ENCODE data around the gene ZNF213. TPM values are rescaled to one million over a fixed set of nuclear protein-coding genes. Genes with fewer than 3 reads are reported as not detected.

Gene ZNF213
- total RNA-seq, 1 donor from 2014 or later: 25.3 TPM

- no peak for DNase-seq (ENCODE audit: low spot score in 2 of 2)
- peaks cover 44% of the 10 kb centered on the region for H3K27me3 ChIP-seq
- intact Hi-C loops (cut with DNase I): no loop called here
- H3K27ac ChIP-seq: no peak overlapping the region
- no peaks in the 10 kb centered on the region for H3K9me3 ChIP-seq
- no peaks in the 10 kb centered on the region for H3K36me3 ChIP-seq
- TF ChIP-seq CTCF (IDR thresholded peaks at IDR 0.05): no peak
- H3K4me1 ChIP-seq: peaks cover 0 to 4% of the 10 kb centered on the region in 2 donors
- H3K4me3 ChIP-seq: no peak overlapping the region
Measured at GRCh38 chr16:3189869-3190268, 55.0 kb downstream of the ZNF213 start.

- no peak overlapping the region for H3K27ac ChIP-seq
- intact Hi-C loops (cut with DNase I): no loop called here
- H3K27me3 ChIP-seq: peaks cover 44% of the 10 kb centered on the region
- no peak overlapping the region for H3K4me3 ChIP-seq
- H3K36me3 ChIP-seq: no peaks in the 10 kb centered on the region
- peaks cover 0 to 4% of the 10 kb centered on the region in 2 donors for H3K4me1 ChIP-seq
- no peak for DNase-seq (ENCODE audit: low spot score in 2 of 2)
- no peak for TF ChIP-seq CTCF (IDR thresholded peaks at IDR 0.05)
- H3K9me3 ChIP-seq: no peaks in the 10 kb centered on the region
Measured at GRCh38 chr16:3190949-3191353, 56.1 kb downstream of the ZNF213 start.

Other genes with a start within 250 kb of the ZNF213 start
- gene FLYWCH1, start 223.1 kb upstream of the ZNF213 start, total RNA-seq: 74.3 TPM
- not detected for gene KREMEN2, start 170.8 kb upstream of the ZNF213 start, total RNA-seq
- 9.2 TPM for gene PAQR4, start 165.7 kb upstream of the ZNF213 start, total RNA-seq
- gene PKMYT1, start 154.6 kb upstream of the ZNF213 start, total RNA-seq: not detected
- not detected for gene CLDN9, start 122.1 kb upstream of the ZNF213 start, total RNA-seq
- not detected for gene CLDN6, start 116.8 kb upstream of the ZNF213 start, total RNA-seq
- gene TNFRSF12A, start 114.7 kb upstream of the ZNF213 start, total RNA-seq: 914 TPM
- 50.8 TPM for gene HCFC1R1, start 111.1 kb upstream of the ZNF213 start, total RNA-seq
- 32.6 TPM for gene THOC6, start 111.0 kb upstream of the ZNF213 start, total RNA-seq
- not detected for gene BICDL2, start 98.1 kb upstream of the ZNF213 start, total RNA-seq
- 0.21 TPM for gene MMP25, start 88.5 kb upstream of the ZNF213 start, total RNA-seq
- 139 TPM for gene IL32, start 69.4 kb upstream of the ZNF213 start, total RNA-seq
- not detected for gene ZSCAN10, start 35.7 kb upstream of the ZNF213 start, total RNA-seq
- gene ZNF205, start 22.4 kb upstream of the ZNF213 start, total RNA-seq: 49.8 TPM
- not detected for gene OR1F1, start 53.2 kb downstream of the ZNF213 start, total RNA-seq
- gene ZNF200, start 100.1 kb downstream of the ZNF213 start, total RNA-seq: 14.6 TPM
- gene MEFV, start 121.6 kb downstream of the ZNF213 start, total RNA-seq: 1.1 TPM
- gene ZNF263, start 148.5 kb downstream of the ZNF213 start, total RNA-seq: 61.8 TPM
- gene TIGD7, start 170.4 kb downstream of the ZNF213 start, total RNA-seq: 1.6 TPM
- 8.3 TPM for gene ZNF75A, start 170.5 kb downstream of the ZNF213 start, total RNA-seq
- gene OR2C1, start 220.9 kb downstream of the ZNF213 start, total RNA-seq: not detected

Data from ascending aorta (tissue), 2 donors.